Epithelial cell of umbilical artery (primary cell): ENCODE measurements around the gene MBLAC2. TPM values are rescaled to one million over a fixed set of nuclear protein-coding genes. Genes with fewer than 3 reads are reported as not detected.

Source experiments
- total RNA-seq: library from RNA; depleted of rRNA; stranded (reverse); fragments of >200 nt; gene quantifications from 2 replicates; pipeline ENCODE4 v1.2.3, GENCODE V29; 2014

Gene MBLAC2
- total RNA-seq, result 5.5 and 5.9 TPM in 2 replicates

GRCh38 chr5:90474235-90475107, at the start of gene MBLAC2, which contains the start of gene POLR3G:
Gene MBLAC2, minus strand, starts transcription at chr5:90474771. Its CDS starts 479 bp downstream, at chr5:90474292.
Gene POLR3G, plus strand, starts transcription at chr5:90474864. Its CDS starts 10,704 bp downstream, at chr5:90485568.

GRCh38 chr5:90409318-90410177, 65.0 kb downstream of the MBLAC2 start, which contains the start of gene CETN3:
Gene CETN3, minus strand, starts transcription at chr5:90409756. Its CDS starts 95 bp downstream, at chr5:90409661.

Other genes starting within 250 kb of the MBLAC2 start
- gene CETN3, start 65.0 kb downstream of the MBLAC2 start, total RNA-seq, result 8.8 and 21.7 TPM in 2 replicates
- gene POLR3G, start 93 bp upstream of the MBLAC2 start, total RNA-seq, result 13.6 and 20.1 TPM in 2 replicates
- 18.8 and 24.5 TPM in 2 replicates for gene LYSMD3, start 54.8 kb upstream of the MBLAC2 start, total RNA-seq
- under 0.01 and 0.15 TPM in 2 replicates for gene ADGRV1, start 84.0 kb upstream of the MBLAC2 start, total RNA-seq